ENCODE data around the gene FAM20B. TPM values are rescaled to one million over a fixed set of nuclear protein-coding genes. Genes with fewer than 3 reads are reported as not detected.

The FAM20B gene
- total RNA-seq, 1 experiment from 2014 or later, result 35.4 TPM

GRCh38 chr1:179031855-179032513 lies 6.3 kb downstream of the FAM20B start:
- Mint-ChIP-seq H3K4me3 (no peak overlapping the region), H3K27me3 (ENCODE audit: low read depth) (no peaks in the 10 kb centered on the region), H3K4me1 (peaks cover 62 to 66% of the 10 kb centered on the region in 2 experiments), H3K36me3 (ENCODE audit: insufficient read depth in 1 of 3, low read depth in 3 of 3) (no peaks in the 10 kb centered on the region; a peak in 1 of 7 replicates), H3K27ac (no peak overlapping the region; a peak in 1 of 7 replicates), H3K9me3 (no peaks in the 10 kb centered on the region)
- H2BK15ac ChIP-seq (ENCODE audit: low read depth, low read length), result no peak overlapping the region
- no peak overlapping the region for H3K14ac ChIP-seq (ENCODE audit: insufficient read depth, low read length)
- H3K4me1 ChIP-seq (ENCODE audit: insufficient read depth, low read length), result peaks cover 10% of the 10 kb centered on the region; the same call in 1 of the 2 replicates
- no peaks in the 10 kb centered on the region for H3K27me3 ChIP-seq (ENCODE audit: insufficient read depth, low read length)
- H2AFZ ChIP-seq (ENCODE audit: low read length), result no peak overlapping the region
- H4K5ac ChIP-seq (ENCODE audit: insufficient read length, low read depth, low read length), result no peak overlapping the region
- no peak overlapping the region for H2BK12ac ChIP-seq (ENCODE audit: insufficient read length, low read depth, low read length)
- H3K4me2 ChIP-seq (ENCODE audit: insufficient read depth, insufficient read length, low read length), result no peak overlapping the region
- H3K23me2 ChIP-seq (ENCODE audit: insufficient read length, low read depth, low read length, poor library complexity, severe bottlenecking), result peaks cover under 1% of the 10 kb centered on the region
- no peak overlapping the region for H3K4ac ChIP-seq (ENCODE audit: low read depth, low read length)
- H3K79me1 ChIP-seq (ENCODE audit: insufficient read depth, low read depth, low read length, poor library complexity, severe bottlenecking), result peaks cover 6% of the 10 kb centered on the region
- no peak overlapping the region for H3T11ph ChIP-seq (ENCODE audit: low read length)
- no peak overlapping the region for H2BK120ac ChIP-seq (ENCODE audit: low read depth, low read length, poor library complexity, severe bottlenecking)
- TF ChIP-seq, protein P1, sequence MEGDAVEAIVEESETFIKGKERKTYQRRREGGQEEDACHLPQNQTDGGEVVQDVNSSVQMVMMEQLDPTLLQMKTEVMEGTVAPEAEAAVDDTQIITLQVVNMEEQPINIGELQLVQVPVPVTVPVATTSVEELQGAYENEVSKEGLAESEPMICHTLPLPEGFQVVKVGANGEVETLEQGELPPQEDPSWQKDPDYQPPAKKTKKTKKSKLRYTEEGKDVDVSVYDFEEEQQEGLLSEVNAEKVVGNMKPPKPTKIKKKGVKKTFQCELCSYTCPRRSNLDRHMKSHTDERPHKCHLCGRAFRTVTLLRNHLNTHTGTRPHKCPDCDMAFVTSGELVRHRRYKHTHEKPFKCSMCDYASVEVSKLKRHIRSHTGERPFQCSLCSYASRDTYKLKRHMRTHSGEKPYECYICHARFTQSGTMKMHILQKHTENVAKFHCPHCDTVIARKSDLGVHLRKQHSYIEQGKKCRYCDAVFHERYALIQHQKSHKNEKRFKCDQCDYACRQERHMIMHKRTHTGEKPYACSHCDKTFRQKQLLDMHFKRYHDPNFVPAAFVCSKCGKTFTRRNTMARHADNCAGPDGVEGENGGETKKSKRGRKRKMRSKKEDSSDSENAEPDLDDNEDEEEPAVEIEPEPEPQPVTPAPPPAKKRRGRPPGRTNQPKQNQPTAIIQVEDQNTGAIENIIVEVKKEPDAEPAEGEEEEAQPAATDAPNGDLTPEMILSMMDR (conservative IDR thresholded peaks at IDR 0.05), result no peak
- H3K9me3 ChIP-seq (ENCODE audit: control insufficient read depth, low read depth, low read length), result no peaks in the 10 kb centered on the region
- H3K9ac ChIP-seq (ENCODE audit: extremely low read depth, insufficient read length, low read length), result no peak overlapping the region
- no peak overlapping the region for H2BK5ac ChIP-seq (ENCODE audit: insufficient read length, low read length)
- no peak overlapping the region for H4K8ac ChIP-seq (replicated peaks; ENCODE audit: insufficient read length, low read depth, low read length)
- no peak overlapping the region for H3K56ac ChIP-seq (ENCODE audit: insufficient read length, low read depth, low read length)
- H3K79me2 ChIP-seq (ENCODE audit: insufficient read depth, low read length), result peaks cover 8% of the 10 kb centered on the region; the same call in 1 of the 2 replicates
- no peak overlapping the region for H4K91ac ChIP-seq (ENCODE audit: insufficient read length, low read depth, low read length)
- no peak overlapping the region for H2BK20ac ChIP-seq (ENCODE audit: low read depth, low read length, poor library complexity, severe bottlenecking)
- H3K27ac ChIP-seq (ENCODE audit: insufficient read length, low read depth, low read length), result no peak overlapping the region
- no peak overlapping the region for H3K23ac ChIP-seq (ENCODE audit: insufficient read length, low read depth, low read length)
- no peak overlapping the region for H2AK5ac ChIP-seq (ENCODE audit: insufficient read length, low read length)
- WGBS (ENCODE audit: extremely low coverage, insufficient read length, low lambda C conversion rate), result no CpG with 5 or more reads among the region's 1 CpG
- H4K20me1 ChIP-seq (ENCODE audit: control insufficient read depth, insufficient read depth, insufficient read length), result no peaks in the 10 kb centered on the region
- H3K18ac ChIP-seq (ENCODE audit: insufficient read length, low read depth, low read length), result no peak overlapping the region
- no peak for DNase-seq

All from H9 (cell line).